Mesothelial cell of epicardium (in vitro differentiated cells): ENCODE results near the gene MTFP1. TPM values are rescaled to one million over a fixed set of nuclear protein-coding genes. Genes with fewer than 3 reads are reported as not detected.
"Not testable (repeated sequence)": the region's sequence is repeated elsewhere in the genome, so short reads cannot be mapped to it uniquely, and the experiment has no call there.

Experiments used
- DNase-seq, 2 experiments: peaks; one replicate each; pipeline ENCODE4 v3.0.0; 2021; ENCODE audit warnings: low spot score in 2 of 2; ENCODE audit not compliant: unreplicated experiment in 2 of 2
- H3K27ac Mint-ChIP-seq: 2 replicates; pipeline ENCODE4 v1.8.0; 2021; ENCODE audit warnings: mixed read lengths
- H3K27me3 Mint-ChIP-seq: 2 replicates; pipeline ENCODE4 v1.8.0; 2021; ENCODE audit warnings: low read depth, mixed read lengths
- H3K36me3 Mint-ChIP-seq: 2 replicates; pipeline ENCODE4 v1.8.0; 2021; ENCODE audit warnings: mixed read lengths
- H3K4me1 Mint-ChIP-seq: 2 replicates; pipeline ENCODE4 v1.8.0; 2021; ENCODE audit warnings: mixed read lengths
- H3K4me3 Mint-ChIP-seq: 2 replicates; pipeline ENCODE4 v1.8.0; 2021; ENCODE audit warnings: mild to moderate bottlenecking, moderate library complexity, mixed read lengths
- H3K9me3 Mint-ChIP-seq: 2 replicates; pipeline ENCODE4 v1.8.0; 2021; ENCODE audit warnings: mixed read lengths
- total RNA-seq: library from RNA; stranded (reverse); gene quantifications from 3 replicates; pipeline ENCODE4 v1.2.1, GENCODE V29; 2021
- TF ChIP-seq, protein P1 (sequence below): fragments of 200-600 bp; sonication (generic); IDR thresholded peaks from one replicate; pipeline ENCODE4 v1.5.0; 2021; ENCODE audit warnings: antibody characterized with exemption; ENCODE audit not compliant: unreplicated experiment

MTFP1 gene
- total RNA-seq, 1 donor from 2014 or later: 8.2 TPM

DNA sequence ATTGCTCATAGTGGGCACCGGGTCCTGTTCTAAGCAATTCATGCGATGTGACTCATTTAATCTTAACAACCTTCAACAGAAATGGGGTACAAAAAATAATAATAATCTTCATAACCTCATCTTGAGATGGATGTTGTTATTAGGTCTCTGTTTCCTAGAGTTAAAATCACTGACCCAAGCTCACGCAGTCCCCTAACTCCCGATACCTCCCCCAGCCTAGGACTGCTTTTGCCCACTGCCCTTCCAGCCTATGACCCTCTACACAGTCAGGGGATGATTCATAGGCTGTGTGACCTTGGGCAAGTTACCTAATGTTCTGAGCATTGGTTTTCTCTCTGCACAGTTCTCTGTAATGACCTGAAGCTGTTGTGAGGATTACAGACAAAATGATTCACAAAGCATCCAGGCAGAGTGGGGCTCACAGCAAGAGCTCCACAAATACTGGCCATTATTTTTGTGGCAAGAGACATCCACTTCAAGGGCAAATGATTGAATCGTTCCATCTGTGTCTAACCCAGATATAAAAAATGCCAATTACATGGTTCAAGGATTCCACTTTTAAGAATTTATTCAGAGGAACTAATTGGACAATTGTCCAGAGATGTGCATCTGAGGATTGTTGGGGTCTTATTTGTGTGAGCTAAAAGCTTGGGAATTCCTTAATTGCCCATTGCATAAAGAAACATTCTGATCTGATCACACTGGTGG, 20.0 kb downstream of the MTFP1 start:
- no peak overlapping the region for H3K27ac Mint-ChIP-seq
- DNase-seq: no peak
- peaks cover 6% of the 10 kb centered on the region for H3K27me3 Mint-ChIP-seq
- no peak overlapping the region for H3K4me3 Mint-ChIP-seq
- TF ChIP-seq, protein P1, sequence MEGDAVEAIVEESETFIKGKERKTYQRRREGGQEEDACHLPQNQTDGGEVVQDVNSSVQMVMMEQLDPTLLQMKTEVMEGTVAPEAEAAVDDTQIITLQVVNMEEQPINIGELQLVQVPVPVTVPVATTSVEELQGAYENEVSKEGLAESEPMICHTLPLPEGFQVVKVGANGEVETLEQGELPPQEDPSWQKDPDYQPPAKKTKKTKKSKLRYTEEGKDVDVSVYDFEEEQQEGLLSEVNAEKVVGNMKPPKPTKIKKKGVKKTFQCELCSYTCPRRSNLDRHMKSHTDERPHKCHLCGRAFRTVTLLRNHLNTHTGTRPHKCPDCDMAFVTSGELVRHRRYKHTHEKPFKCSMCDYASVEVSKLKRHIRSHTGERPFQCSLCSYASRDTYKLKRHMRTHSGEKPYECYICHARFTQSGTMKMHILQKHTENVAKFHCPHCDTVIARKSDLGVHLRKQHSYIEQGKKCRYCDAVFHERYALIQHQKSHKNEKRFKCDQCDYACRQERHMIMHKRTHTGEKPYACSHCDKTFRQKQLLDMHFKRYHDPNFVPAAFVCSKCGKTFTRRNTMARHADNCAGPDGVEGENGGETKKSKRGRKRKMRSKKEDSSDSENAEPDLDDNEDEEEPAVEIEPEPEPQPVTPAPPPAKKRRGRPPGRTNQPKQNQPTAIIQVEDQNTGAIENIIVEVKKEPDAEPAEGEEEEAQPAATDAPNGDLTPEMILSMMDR: peak; percentile 54
- peaks cover 9% of the 10 kb centered on the region for H3K4me1 Mint-ChIP-seq
- no peaks in the 10 kb centered on the region for H3K36me3 Mint-ChIP-seq
- H3K9me3 Mint-ChIP-seq: no peaks in the 10 kb centered on the region

DNA sequence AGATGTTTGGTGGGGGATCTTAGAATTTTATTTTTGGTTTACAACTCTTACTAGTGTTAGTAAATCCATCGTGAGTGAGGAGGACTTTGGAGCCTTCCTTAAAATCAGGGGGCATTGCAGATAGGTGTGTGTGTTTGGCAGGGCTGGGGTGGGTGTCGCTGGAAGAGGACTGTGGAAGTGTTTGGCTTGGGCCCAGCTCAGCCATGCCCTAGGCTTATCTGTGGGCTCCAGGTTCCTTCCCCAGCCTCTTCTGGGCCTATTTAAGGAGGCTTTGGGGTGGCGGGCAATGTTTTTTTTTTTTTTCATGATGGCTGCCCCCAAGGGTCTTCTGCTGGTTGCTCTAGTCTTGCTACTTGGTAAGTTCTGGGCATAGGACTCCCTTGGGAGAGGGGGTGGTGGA, 22.1 kb downstream of the MTFP1 start:
- Mint-ChIP-seq H3K27me3 (peaks cover 7% of the 10 kb centered on the region), H3K36me3 (no peaks in the 10 kb centered on the region), H3K27ac (no peak overlapping the region), H3K4me3 (no peak overlapping the region), H3K4me1 (peaks cover 13% of the 10 kb centered on the region), H3K9me3 (no peaks in the 10 kb centered on the region)
- DNase-seq: no peak
- TF ChIP-seq, protein P1: no peak

DNA sequence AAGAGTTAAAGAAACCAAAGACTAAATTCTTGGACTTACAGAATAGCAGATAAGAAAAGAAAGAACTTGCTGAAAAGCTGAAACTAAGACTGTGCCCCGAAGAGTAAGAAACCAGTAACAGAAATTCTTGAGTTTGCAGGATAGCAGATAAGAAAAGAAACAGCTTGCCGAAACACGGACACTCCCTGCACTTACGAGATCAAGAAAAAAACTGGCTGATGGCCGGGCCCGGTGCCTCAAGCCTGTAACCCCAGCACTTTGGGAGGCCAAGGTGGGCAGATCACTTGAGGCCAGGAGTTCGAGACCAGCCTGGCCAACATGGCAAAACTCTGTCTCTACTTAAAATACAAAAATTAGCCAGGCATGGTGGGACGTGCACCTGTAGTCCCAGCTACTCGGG, 25.9 kb downstream of the MTFP1 start:
- not testable (repeated sequence) for H3K9me3 Mint-ChIP-seq, H3K27ac Mint-ChIP-seq, H3K4me3 Mint-ChIP-seq, H3K36me3 Mint-ChIP-seq, H3K4me1 Mint-ChIP-seq, DNase-seq
- H3K27me3 Mint-ChIP-seq: peaks cover 10% of the 10 kb centered on the region

DNA sequence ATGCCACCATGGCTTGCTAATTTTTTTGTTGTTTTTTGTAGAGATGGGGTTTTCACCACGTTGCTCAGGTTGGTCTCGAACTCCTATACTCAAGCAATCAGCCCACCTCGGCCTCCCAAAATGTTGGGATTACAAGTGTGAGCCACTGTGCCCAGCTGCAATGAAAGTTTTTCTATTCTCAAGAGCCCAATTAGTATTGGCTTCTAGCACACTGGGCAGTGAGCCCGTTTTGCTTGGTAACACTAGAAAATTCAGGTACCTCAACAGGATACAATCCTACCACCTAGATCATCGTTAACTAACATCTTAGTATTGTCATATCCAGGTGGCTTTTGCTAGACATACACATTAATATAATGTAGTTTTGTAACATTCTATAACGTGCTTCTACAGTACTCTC, 27.3 kb downstream of the MTFP1 start:
- H3K27me3 Mint-ChIP-seq: peaks cover 20% of the 10 kb centered on the region
- TF ChIP-seq, protein P1: no peak
- H3K9me3 Mint-ChIP-seq: no peaks in the 10 kb centered on the region
- no peak overlapping the region for H3K4me3 Mint-ChIP-seq
- H3K36me3 Mint-ChIP-seq: no peaks in the 10 kb centered on the region
- no peak overlapping the region for H3K27ac Mint-ChIP-seq
- no peak for DNase-seq
- H3K4me1 Mint-ChIP-seq: peaks cover 4% of the 10 kb centered on the region

DNA sequence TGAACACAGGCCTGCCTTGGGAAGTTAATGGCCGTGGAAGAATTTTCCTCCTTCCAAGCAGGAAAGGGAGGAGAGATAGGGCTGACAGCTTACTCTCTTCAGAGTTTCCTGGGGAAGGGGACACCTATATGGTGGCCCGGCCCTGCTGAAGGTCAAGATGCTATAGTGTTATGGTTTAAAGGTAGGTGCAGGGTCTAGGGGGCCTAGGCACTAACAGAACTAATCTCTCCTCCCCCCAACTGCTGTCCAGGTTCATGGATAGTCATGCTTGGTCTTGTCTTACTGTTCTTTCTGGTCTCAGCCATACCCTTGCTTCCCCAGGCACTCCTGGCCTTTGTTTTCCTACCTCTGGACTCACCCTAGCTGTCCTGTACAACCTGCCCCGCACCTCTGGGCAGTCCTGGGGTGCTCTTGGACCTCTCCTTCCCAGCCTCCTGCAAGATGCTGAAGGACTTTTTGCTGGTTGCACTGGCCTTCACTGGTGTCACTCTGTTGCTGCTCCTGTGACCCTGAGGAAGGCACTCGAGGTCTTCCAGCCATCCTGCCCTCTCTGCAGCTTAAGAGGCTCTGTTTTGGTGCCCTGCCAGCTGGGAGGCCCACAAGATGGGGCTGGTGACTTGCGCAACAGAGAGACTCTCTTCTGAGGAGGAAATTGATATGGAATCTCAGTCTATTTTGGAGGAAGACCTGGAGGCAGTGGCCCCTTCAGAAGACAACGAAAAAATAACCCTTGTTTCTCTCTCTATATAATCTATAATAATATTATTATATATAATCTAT, 28.4 kb downstream of the MTFP1 start:
- no peak for DNase-seq
- Mint-ChIP-seq H3K4me1 (peaks cover 4% of the 10 kb centered on the region), H3K27me3 (peaks cover 22% of the 10 kb centered on the region), H3K27ac (no peak overlapping the region), H3K36me3 (no peaks in the 10 kb centered on the region), H3K9me3 (no peaks in the 10 kb centered on the region), H3K4me3 (no peak overlapping the region)
- TF ChIP-seq, protein P1: no peak
